ENCODE data around the gene FRMPD4.

The FRMPD4 gene

GRCh38 chrX:12768491-12768890 lies 630.2 kb downstream of the FRMPD4 start:
- Histone ChIP-seq H3K9ac (ENCODE audit: low read length) (no peak overlapping the region), H3K9me2 (ENCODE audit: low read depth, low read length) (no peaks in the 10 kb centered on the region), H3K4me2 (ENCODE audit: low read length) (no peak overlapping the region), H3K9me3 (ENCODE audit: low read length) (no peaks in the 10 kb centered on the region), H3K36me3 (ENCODE audit: insufficient read depth, low read length) (no peaks in the 10 kb centered on the region), H3K27ac (ENCODE audit: low read depth, low read length, poor library complexity, severe bottlenecking) (no peak overlapping the region), H4K20me1 (ENCODE audit: insufficient read depth, low read length) (no peaks in the 10 kb centered on the region), H3K27me3 (ENCODE audit: insufficient read depth, low read length) (no peaks in the 10 kb centered on the region), H3K79me2 (ENCODE audit: insufficient read depth, low read length) (no peaks in the 10 kb centered on the region), H3F3A (ENCODE audit: insufficient read depth, low read length) (no peaks in the 10 kb centered on the region), H2AFZ (ENCODE audit: low read length) (no peak overlapping the region), H3K4me1 (ENCODE audit: insufficient read depth, low read length, severe bottlenecking) (no peaks in the 10 kb centered on the region), H3K4me3 (ENCODE audit: low read depth, low read length, poor library complexity, severe bottlenecking) (no peak overlapping the region)
- TF ChIP-seq EZH2 (IDR thresholded peaks at IDR 0.05; ENCODE audit: borderline replicate concordance, low read length): no peak
- TF ChIP-seq CTCF (IDR thresholded peaks at IDR 0.05; ENCODE audit: low read length): no peak

- no peak overlapping the region for H3K4me2 ChIP-seq (ENCODE audit: low read length)
These were observed 632.2 kb downstream of the FRMPD4 start for GRCh38 chrX:12770440-12770839.

GRCh38 chrX:12771445-12772069 lies 633.3 kb downstream of the FRMPD4 start:
- Histone ChIP-seq H3K36me3 (ENCODE audit: insufficient read depth, low read length) (no peaks in the 10 kb centered on the region), H3K9me3 (ENCODE audit: low read length) (no peaks in the 10 kb centered on the region), H3K27me3 (ENCODE audit: insufficient read depth, low read length) (no peaks in the 10 kb centered on the region), H3K4me2 (ENCODE audit: low read length) (peak overlapping the region; percentile 16; the same call in 1 of the 2 replicates), H3K27ac (ENCODE audit: low read depth, low read length, poor library complexity, severe bottlenecking) (no peak overlapping the region), H3K4me1 (ENCODE audit: insufficient read depth, low read length, severe bottlenecking) (no peaks in the 10 kb centered on the region), H4K20me1 (ENCODE audit: insufficient read depth, low read length) (no peaks in the 10 kb centered on the region), H3K79me2 (ENCODE audit: insufficient read depth, low read length) (no peaks in the 10 kb centered on the region), H3K4me3 (ENCODE audit: low read depth, low read length, poor library complexity, severe bottlenecking) (no peak overlapping the region), H3F3A (ENCODE audit: insufficient read depth, low read length) (no peaks in the 10 kb centered on the region), H2AFZ (ENCODE audit: low read length) (no peak overlapping the region), H3K9ac (ENCODE audit: low read length) (no peak overlapping the region), H3K9me2 (ENCODE audit: low read depth, low read length) (no peaks in the 10 kb centered on the region)
- no peak for TF ChIP-seq EZH2 (IDR thresholded peaks at IDR 0.05; ENCODE audit: borderline replicate concordance, low read length)
- peak; percentile 97 for TF ChIP-seq CTCF (IDR thresholded peaks at IDR 0.05; ENCODE audit: low read length)

More at GRCh38 chrX:12770440-12770839, 632.2 kb downstream of the FRMPD4 start:
- TF ChIP-seq EZH2 (IDR thresholded peaks at IDR 0.05; ENCODE audit: borderline replicate concordance, low read length) (no peak), CTCF (IDR thresholded peaks at IDR 0.05; ENCODE audit: low read length) (peak; percentile 46)
- H3K79me2 ChIP-seq (ENCODE audit: insufficient read depth, low read length): no peaks in the 10 kb centered on the region
- H3K4me1 ChIP-seq (ENCODE audit: insufficient read depth, low read length, severe bottlenecking): no peaks in the 10 kb centered on the region
- no peak overlapping the region for H3K9ac ChIP-seq (ENCODE audit: low read length)
- H3K27ac ChIP-seq (ENCODE audit: low read depth, low read length, poor library complexity, severe bottlenecking): no peak overlapping the region
- no peak overlapping the region for H2AFZ ChIP-seq (ENCODE audit: low read length)
- no peaks in the 10 kb centered on the region for H3K27me3 ChIP-seq (ENCODE audit: insufficient read depth, low read length)
- no peaks in the 10 kb centered on the region for H4K20me1 ChIP-seq (ENCODE audit: insufficient read depth, low read length)
- H3K9me2 ChIP-seq (ENCODE audit: low read depth, low read length): no peaks in the 10 kb centered on the region
- no peaks in the 10 kb centered on the region for H3F3A ChIP-seq (ENCODE audit: insufficient read depth, low read length)
- no peaks in the 10 kb centered on the region for H3K36me3 ChIP-seq (ENCODE audit: insufficient read depth, low read length)
- no peak overlapping the region for H3K4me3 ChIP-seq (ENCODE audit: low read depth, low read length, poor library complexity, severe bottlenecking)
- no peaks in the 10 kb centered on the region for H3K9me3 ChIP-seq (ENCODE audit: low read length)
